Measurements from ENCODE around the gene MAGI2. TPM values are rescaled to one million over a fixed set of nuclear protein-coding genes. Genes with fewer than 3 reads are reported as not detected.
"Not testable (repeated sequence)": the region's sequence is repeated elsewhere in the genome, so short reads cannot be mapped to it uniquely, and the experiment has no call there.

MAGI2 gene
- total and polyA plus RNA-seq, 8 donors: 6.1 to 9.2 (median 7.1) TPM

- no peak for TF ChIP-seq CTCF (IDR thresholded peaks at IDR 0.05)
- Histone ChIP-seq H3K4me1 (peaks cover 0 to 2% of the 10 kb centered on the region in 2 donors), H3K9me3 (no peaks in the 10 kb centered on the region), H3K27ac (no peak overlapping the region), H3K4me3 (no peak overlapping the region), H3K36me3 (no peaks in the 10 kb centered on the region), H3K27me3 (no peaks in the 10 kb centered on the region)
- intact Hi-C loops (cut with DNase I): no loop called here
- DNase-seq (peak in 2 of 4 donors; percentile 15 to 25), ATAC-seq (no peak)
Observed at GRCh38 chr7:78301407-78301806, 1152.1 kb downstream of the MAGI2 start.

GRCh38 chr7:78299088-78299487, 1154.4 kb downstream of the MAGI2 start:
- no peak for DNase-seq
- ATAC-seq: no peak
- intact Hi-C loops (cut with DNase I): no loop called here
- Histone ChIP-seq H3K4me1 (peaks cover 0 to 2% of the 10 kb centered on the region in 2 donors), H3K4me3 (no peak overlapping the region), H3K27ac (no peak overlapping the region), H3K9me3 (peaks cover 0 to 1% of the 10 kb centered on the region in 2 donors), H3K27me3 (no peaks in the 10 kb centered on the region), H3K36me3 (no peaks in the 10 kb centered on the region)
- no peak for TF ChIP-seq CTCF (IDR thresholded peaks at IDR 0.05)

GRCh38 chr7:78296644-78297371, 1156.7 kb downstream of the MAGI2 start:
- Histone ChIP-seq H3K36me3 (no peaks in the 10 kb centered on the region), H3K27me3 (no peaks in the 10 kb centered on the region), H3K27ac (no peak overlapping the region), H3K4me3 (no peak overlapping the region), H3K4me1 (peaks cover 0 to 2% of the 10 kb centered on the region in 2 donors), H3K9me3 (peaks cover 0 to 6% of the 10 kb centered on the region in 2 donors)
- DNase-seq (peak in 1 of 4 donors; percentile 31), ATAC-seq (peak; percentile 68)
- intact Hi-C loops (cut with DNase I): no loop called here
- TF ChIP-seq CTCF (IDR thresholded peaks at IDR 0.05): no peak

- ATAC-seq (no peak), DNase-seq (no peak)
- H3K27me3 ChIP-seq: no peaks in the 10 kb centered on the region
- H3K27ac ChIP-seq: no peak overlapping the region
- H3K36me3 ChIP-seq: no peaks in the 10 kb centered on the region
- no peak for TF ChIP-seq CTCF (IDR thresholded peaks at IDR 0.05)
- H3K4me1 ChIP-seq: no peaks in the 10 kb centered on the region
- H3K9me3 ChIP-seq: peaks cover 0 to 6% of the 10 kb centered on the region in 2 donors
- intact Hi-C loops (cut with DNase I): no loop called here
- H3K4me3 ChIP-seq: no peak overlapping the region
Observed at GRCh38 chr7:78296046-78296597, 1157.3 kb downstream of the MAGI2 start.

- DNase-seq; ATAC-seq; intact Hi-C loops (cut with DNase I): not testable (repeated sequence)
Observed at GRCh38 chr7:78289471-78289870, 1164.0 kb downstream of the MAGI2 start.

More at GRCh38 chr7:78289471-78289870, 1164.0 kb downstream of the MAGI2 start:
- not testable (repeated sequence) for H3K9me3 ChIP-seq, H3K27ac ChIP-seq, H3K4me1 ChIP-seq, H3K36me3 ChIP-seq, H3K4me3 ChIP-seq, H3K27me3 ChIP-seq

Data from left lung (tissue), 10 donors.